Progenitor cell of endocrine pancreas (in vitro differentiated cells): ENCODE measurements around the gene DERL3. TPM values are rescaled to one million over a fixed set of nuclear protein-coding genes. Genes with fewer than 3 reads are reported as not detected.

Experiments
- DNase-seq: peaks from one replicate; pipeline ENCODE4 v3.0.0; 2021; ENCODE audit warnings: low spot score; ENCODE audit not compliant: unreplicated experiment
- H3K27ac Mint-ChIP-seq: 2 replicates; pipeline ENCODE4 v1.8.0; 2021; ENCODE audit warnings: mild to moderate bottlenecking, moderate library complexity, mixed read lengths
- H3K27me3 Mint-ChIP-seq: 2 replicates; pipeline ENCODE4 v1.8.0; 2021; ENCODE audit warnings: mixed read lengths
- H3K36me3 Mint-ChIP-seq: 2 replicates; pipeline ENCODE4 v1.8.0; 2022; ENCODE audit warnings: mixed read lengths; ENCODE audit not compliant: insufficient read depth
- H3K4me1 Mint-ChIP-seq: 2 replicates; pipeline ENCODE4 v1.8.0; 2021; ENCODE audit warnings: low read depth, mixed read lengths
- H3K4me3 Mint-ChIP-seq: 2 replicates; pipeline ENCODE4 v1.8.0; 2021; ENCODE audit warnings: low read depth, mild to moderate bottlenecking, moderate library complexity, mixed read lengths
- H3K9me3 Mint-ChIP-seq: 2 replicates; pipeline ENCODE4 v1.8.0; 2021; ENCODE audit warnings: low read depth, mixed read lengths
- CTCF ChIP-seq: fragments of 200-600 bp; sonication (generic); IDR thresholded peaks from one replicate; pipeline ENCODE4 v1.5.0; 2021; ENCODE audit warnings: antibody characterized with exemption, mild to moderate bottlenecking; ENCODE audit not compliant: unreplicated experiment
- total RNA-seq: library from RNA; stranded (reverse); gene quantifications from 2 replicates; pipeline ENCODE4 v1.2.1, GENCODE V29; 2021

Gene DERL3
- total RNA-seq, 1 donor from 2014 or later = 1.5 TPM

GRCh38 chr22:23827351-23827995 is 11.3 kb downstream of the DERL3 start:
- Mint-ChIP-seq H3K4me1 (no peaks in the 10 kb centered on the region), H3K27ac (no peak overlapping the region), H3K9me3 (no peaks in the 10 kb centered on the region), H3K36me3 (peaks cover 37% of the 10 kb centered on the region), H3K27me3 (no peaks in the 10 kb centered on the region), H3K4me3 (no peak overlapping the region)
- DNase-seq = no peak
- TF ChIP-seq CTCF = no peak

- H3K9me3 Mint-ChIP-seq = no peaks in the 10 kb centered on the region
- H3K4me3 Mint-ChIP-seq = no peak overlapping the region
- DNase-seq = no peak
- TF ChIP-seq CTCF = no peak
- H3K4me1 Mint-ChIP-seq = no peaks in the 10 kb centered on the region
- H3K36me3 Mint-ChIP-seq = peaks cover 37% of the 10 kb centered on the region
- peak overlapping the region; percentile 78 for H3K27ac Mint-ChIP-seq
- H3K27me3 Mint-ChIP-seq = no peaks in the 10 kb centered on the region
Measured at GRCh38 chr22:23826510-23827350, 12.1 kb downstream of the DERL3 start.

- no peaks in the 10 kb centered on the region for H3K4me1 Mint-ChIP-seq
- H3K27me3 Mint-ChIP-seq = no peaks in the 10 kb centered on the region
- peak overlapping the region; percentile 83 for H3K27ac Mint-ChIP-seq
- peaks cover 38% of the 10 kb centered on the region for H3K36me3 Mint-ChIP-seq
- H3K4me3 Mint-ChIP-seq = no peak overlapping the region
- TF ChIP-seq CTCF = no peak
- DNase-seq = no peak
- H3K9me3 Mint-ChIP-seq = no peaks in the 10 kb centered on the region
Measured at GRCh38 chr22:23825246-23825905, 13.4 kb downstream of the DERL3 start.

- H3K27me3 Mint-ChIP-seq = no peaks in the 10 kb centered on the region
- no peaks in the 10 kb centered on the region for H3K4me1 Mint-ChIP-seq
- peaks cover 38% of the 10 kb centered on the region for H3K36me3 Mint-ChIP-seq
- H3K9me3 Mint-ChIP-seq = no peaks in the 10 kb centered on the region
- TF ChIP-seq CTCF = no peak
- no peak overlapping the region for H3K4me3 Mint-ChIP-seq
- no peak overlapping the region for H3K27ac Mint-ChIP-seq
- no peak for DNase-seq
Measured at GRCh38 chr22:23824476-23825245, 14.1 kb downstream of the DERL3 start.
